HL-60 (cell line): ENCODE results near the gene DKK3.

Experiments
- CTCF ChIP-seq: IDR thresholded peaks from one replicate; pipeline ENCODE4 v1.5.1; 2011; ENCODE audit warnings: low read length, control low read depth, inconsistent platforms; ENCODE audit not compliant: insufficient read depth
- GABPA ChIP-seq: IDR thresholded peaks from 2 replicates; pipeline ENCODE4 v1.6.1; 2012; ENCODE audit warnings: low read depth
- POLR2AphosphoS5 ChIP-seq: IDR thresholded peaks from 2 replicates; pipeline ENCODE4 v1.6.1; 2012; ENCODE audit warnings: low read depth
- SPI1 ChIP-seq: IDR thresholded peaks from 2 replicates; pipeline ENCODE4 v1.6.1; 2012; ENCODE audit warnings: low read depth, mild to moderate bottlenecking, borderline replicate concordance

DNA sequence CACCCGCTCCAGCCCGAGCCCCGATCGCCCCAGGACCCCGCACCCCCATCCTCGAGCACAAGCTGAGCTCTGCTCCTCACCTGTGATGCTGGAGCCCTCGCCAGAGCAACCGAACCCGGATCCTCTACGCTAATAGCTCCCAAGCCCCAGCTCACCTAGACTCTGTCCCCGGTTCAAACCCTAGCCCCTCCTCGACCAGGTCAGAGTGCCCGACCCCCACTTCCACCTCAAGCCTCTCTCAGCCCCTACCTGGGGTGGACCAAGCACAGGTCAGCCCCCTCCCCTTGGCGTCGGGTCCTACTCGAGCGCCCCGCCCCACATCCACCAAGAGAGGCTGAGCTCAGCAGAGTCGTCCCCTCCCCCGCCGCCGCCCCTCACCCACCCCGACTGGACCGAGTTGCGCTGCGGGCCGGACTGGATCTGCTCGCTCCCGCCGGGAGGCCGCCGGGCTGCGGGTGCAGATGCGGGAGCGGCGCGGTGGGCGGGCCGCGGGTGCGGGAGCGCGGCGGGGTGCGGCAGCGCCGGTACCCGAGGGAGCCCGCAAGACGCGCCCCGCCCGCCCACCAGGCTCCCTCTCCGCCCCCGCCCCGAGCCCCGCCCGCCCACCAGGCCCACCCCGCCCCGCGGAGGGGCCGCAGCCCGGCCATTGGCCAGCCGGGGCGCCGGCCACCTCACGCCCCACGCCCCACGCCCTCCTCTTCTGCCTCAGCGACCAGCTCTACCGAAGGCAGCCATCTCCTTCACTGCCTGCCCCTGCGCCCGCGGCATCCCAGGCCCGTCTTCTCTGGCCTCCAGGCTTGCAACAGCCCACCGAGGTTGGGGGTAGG lies 577 bp upstream of the DKK3 start:
- TF ChIP-seq CTCF (no peak), SPI1 (no peak), GABPA (no peak), POLR2AphosphoS5 (no peak)
